H1 (cell line): ENCODE results near the gene ZNF471. TPM values are rescaled to one million over a fixed set of nuclear protein-coding genes. Genes with fewer than 3 reads are reported as not detected.

Source experiments
- CTCF ChIA-PET: fragments of 300-600 bp; sonication (Branson Sonifier 250); formaldehyde crosslinking; loops from one replicate; lab custom pipeline; 2021; ENCODE audit not compliant: partially characterized antibody; lab: Charles Lee
- POLR2A ChIA-PET: fragments of 300-600 bp; sonication (Branson Sonifier 250); formaldehyde crosslinking; loops from one replicate; lab custom pipeline; 2021; ENCODE audit warnings: inconsistent platforms; ENCODE audit not compliant: partially characterized antibody; lab: Charles Lee
- DNase-seq, 2 experiments: peaks; one replicate each; pipeline versions ENCODE4 v3.0.0 to v3.0.0-alpha.2; 2010 to 2022; ENCODE audit warnings: low spot score in 2 of 2, low read depth in 1 of 2, mixed read lengths in 1 of 2
- FAIRE-seq: peaks from 2 replicates; lab custom pipeline; 2011; peaks lifted over from hg19 to GRCh38; lab: Jason Lieb, UNC
- H2AFZ ChIP-seq: 2 replicates; pipeline ENCODE4 v1.8.1; 2012; ENCODE audit warnings: low read length, inconsistent platforms
- H2AK5ac ChIP-seq: 2 replicates; pipeline ENCODE4 v1.6.1; 2013; ENCODE audit warnings: low read depth, low read length
- H2BK120ac ChIP-seq: replicated peaks from 2 replicates; pipeline ENCODE3; 2013; ENCODE audit warnings: low read depth, low read length, inconsistent platforms
- H2BK12ac ChIP-seq: 2 replicates; pipeline ENCODE4 v1.6.1; 2013; ENCODE audit warnings: low read depth, low read length
- H2BK15ac ChIP-seq: 2 replicates; pipeline ENCODE4 v1.6.1; 2013; ENCODE audit warnings: low read length
- H2BK20ac ChIP-seq: 2 replicates; pipeline ENCODE4 v1.6.1; 2013; ENCODE audit warnings: low read length
- H2BK5ac ChIP-seq: 2 replicates; pipeline ENCODE4 v1.6.1; 2013; ENCODE audit warnings: low read depth, low read length
- H3K14ac ChIP-seq: 2 replicates; pipeline ENCODE4 v1.6.1; 2013; ENCODE audit warnings: inconsistent platforms; ENCODE audit not compliant: insufficient read length
- H3K18ac ChIP-seq: 2 replicates; pipeline ENCODE4 v1.6.1; 2013; ENCODE audit warnings: low read length; ENCODE audit errors: extremely low read depth
- H3K23ac ChIP-seq: 2 replicates; pipeline ENCODE4 v1.6.1; 2013; ENCODE audit warnings: inconsistent platforms; ENCODE audit not compliant: insufficient read length
- H3K23me2 ChIP-seq: 2 replicates; pipeline ENCODE4 v1.6.1; 2013; ENCODE audit warnings: low read depth, low read length
- H3K27ac ChIP-seq: 2 replicates; pipeline ENCODE4 v1.6.1; 2011; ENCODE audit warnings: low read depth, low read length, inconsistent platforms
- H3K27me3 ChIP-seq, 4 experiments: replicated peaks in 1 of 4; 1 replicate in 1 of 4; 2 replicates in 3 of 4; pipeline versions ENCODE4 v1.6.1 to v1.8.1; 2011 to 2013; ENCODE audit warnings: low read length in 3 of 4, mild to moderate bottlenecking in 3 of 4, inconsistent platforms in 2 of 4, mixed read lengths in 2 of 4, moderate library complexity in 1 of 4; ENCODE audit not compliant: control insufficient read depth in 3 of 4, insufficient read depth in 3 of 4; ENCODE audit errors: extremely low read depth in 1 of 4
- H3K36me3 ChIP-seq, 4 experiments: 2 replicates each; pipeline versions ENCODE4 v1.6.1 to v1.8.1; 2011 to 2013; ENCODE audit warnings: mild to moderate bottlenecking in 4 of 4, low read length in 3 of 4, moderate library complexity in 2 of 4, control low read depth in 1 of 4, inconsistent platforms in 1 of 4; ENCODE audit not compliant: insufficient read depth in 4 of 4, control insufficient read depth in 2 of 4
- H3K4ac ChIP-seq: replicated peaks from 2 replicates; pipeline ENCODE3; 2013; ENCODE audit warnings: low read length, low read depth, mixed read lengths, inconsistent platforms; ENCODE audit not compliant: insufficient read length
- H3K4me1 ChIP-seq, 4 experiments: replicated peaks in 1 of 4; 1 replicate in 1 of 4; 2 replicates in 3 of 4; pipeline versions ENCODE4 v1.6.1 to v1.8.1; 2011 to 2013; ENCODE audit warnings: low read length in 3 of 4, inconsistent platforms in 2 of 4, mixed read lengths in 1 of 4; ENCODE audit not compliant: insufficient read depth in 4 of 4, control insufficient read depth in 3 of 4
- H3K4me2 ChIP-seq, 2 experiments: 2 replicates each; pipeline versions ENCODE4 v1.6.1 to v1.8.1; 2011 to 2013; ENCODE audit warnings: low read depth in 2 of 2, low read length in 2 of 2, control low read depth in 1 of 2, inconsistent platforms in 1 of 2, mild to moderate bottlenecking in 1 of 2; ENCODE audit not compliant: insufficient read depth in 1 of 2
- H3K4me3 ChIP-seq, 4 experiments: fragments of 200-600, 300-600 bp in 1 of 4; sonication (generic), shearing (Covaris generic), sonication (Bioruptor Twin) in 1 of 4; 2 replicates each; pipeline versions ENCODE4 v1.5.1 to v1.8.1; 2011 to 2016; ENCODE audit warnings: low read length in 4 of 4, low read depth in 3 of 4, control low read depth in 2 of 4, inconsistent platforms in 2 of 4, mild to moderate bottlenecking in 2 of 4, mixed read lengths in 1 of 4, moderate library complexity in 1 of 4; ENCODE audit not compliant: insufficient read depth in 2 of 4; ENCODE audit errors: extremely low read depth in 1 of 4
- H3K56ac ChIP-seq: replicated peaks from 2 replicates; pipeline ENCODE3; 2013; ENCODE audit warnings: low read depth, mild to moderate bottlenecking, mixed read lengths, low read length, inconsistent platforms; ENCODE audit not compliant: insufficient read length
- H3K79me1 ChIP-seq: 2 replicates; pipeline ENCODE4 v1.6.1; 2013; ENCODE audit warnings: low read depth, low read length, control low read depth
- H3K79me2 ChIP-seq, 2 experiments: 2 replicates each; pipeline versions ENCODE4 v1.6.1 to v1.8.1; 2012 to 2013; ENCODE audit warnings: low read length in 2 of 2, mild to moderate bottlenecking in 2 of 2, inconsistent platforms in 1 of 2; ENCODE audit not compliant: insufficient read depth in 2 of 2, control insufficient read depth in 1 of 2
- H3K9ac ChIP-seq, 4 experiments: replicated peaks in 1 of 4; 1 replicate in 1 of 4; 2 replicates in 3 of 4; pipeline versions ENCODE4 v1.6.1 to v1.8.1; 2011 to 2013; ENCODE audit warnings: low read depth in 3 of 4, low read length in 3 of 4, control low read depth in 2 of 4, mild to moderate bottlenecking in 2 of 4, moderate library complexity in 2 of 4, inconsistent platforms in 1 of 4; ENCODE audit errors: extremely low read depth in 1 of 4
- H3K9me3 ChIP-seq, 2 experiments: 2 replicates each; pipeline versions ENCODE4 v1.6.1 to v1.8.1; 2012 to 2013; ENCODE audit warnings: mild to moderate bottlenecking in 2 of 2, moderate library complexity in 2 of 2, control low read depth in 1 of 2, inconsistent platforms in 1 of 2, low read depth in 1 of 2, low read length in 1 of 2, mixed read lengths in 1 of 2; ENCODE audit not compliant: insufficient read depth in 2 of 2
- H4K20me1 ChIP-seq, 2 experiments: replicated peaks in 1 of 2; 2 replicates each; pipeline versions ENCODE3 to v1.8.1; 2011 to 2013; ENCODE audit warnings: inconsistent platforms in 2 of 2, low read length in 2 of 2, mild to moderate bottlenecking in 1 of 2; ENCODE audit not compliant: insufficient read depth in 2 of 2, control insufficient read depth in 1 of 2
- H4K5ac ChIP-seq: 2 replicates; pipeline ENCODE4 v1.6.1; 2013; ENCODE audit warnings: low read length, low read depth, mixed read lengths, inconsistent platforms; ENCODE audit not compliant: insufficient read length
- H4K8ac ChIP-seq: 2 replicates; pipeline ENCODE4 v1.8.0; 2013; ENCODE audit warnings: mild to moderate bottlenecking, moderate library complexity, low read length, inconsistent platforms; ENCODE audit not compliant: insufficient read depth; ENCODE audit errors: extremely low read depth
- H4K91ac ChIP-seq: replicated peaks from 2 replicates; pipeline ENCODE3; 2013; ENCODE audit warnings: low read length, mixed read lengths, inconsistent platforms; ENCODE audit not compliant: insufficient read length
- BRCA1 ChIP-seq: IDR thresholded peaks from 2 replicates; pipeline ENCODE4 v1.6.1; 2012; ENCODE audit warnings: low read depth, low read length, improper control_type of control experiment
- CREB1 ChIP-seq: IDR thresholded peaks from 2 replicates; pipeline ENCODE4 v1.6.1; 2012; ENCODE audit warnings: inconsistent platforms
- EGR1 ChIP-seq: IDR thresholded peaks from 2 replicates; pipeline ENCODE4 v1.6.1; 2011; ENCODE audit warnings: low read depth, low read length, borderline replicate concordance
- GABPA ChIP-seq: IDR thresholded peaks from 2 replicates; pipeline ENCODE4 v1.6.1; 2011; ENCODE audit warnings: mild to moderate bottlenecking, low read length, moderate library complexity, borderline replicate concordance; ENCODE audit not compliant: insufficient read depth
- RAD21 ChIP-seq, 2 experiments: IDR thresholded peaks in 1 of 2; conservative IDR thresholded peaks in 1 of 2; 2 replicates each; pipeline ENCODE4 v1.6.1; 2011; ENCODE audit warnings: low read depth in 2 of 2, low read length in 2 of 2, improper control_type of control experiment in 1 of 2, inconsistent platforms in 1 of 2, mild to moderate bottlenecking in 1 of 2, moderate library complexity in 1 of 2
- TAF1 ChIP-seq: IDR thresholded peaks from 2 replicates; pipeline ENCODE4 v1.6.1; 2011; ENCODE audit warnings: mild to moderate bottlenecking, low read depth, low read length
- TBP ChIP-seq: IDR thresholded peaks from 2 replicates; pipeline ENCODE4 v1.6.1; 2011; ENCODE audit warnings: low read depth, low read length, improper control_type of control experiment
- TEAD4 ChIP-seq: IDR thresholded peaks from 2 replicates; pipeline ENCODE4 v1.6.1; 2012; ENCODE audit warnings: low read depth, low read length, inconsistent platforms, mixed read lengths
- YY1 ChIP-seq: IDR thresholded peaks from 2 replicates; pipeline ENCODE4 v1.6.1; 2011; ENCODE audit warnings: low read depth, mild to moderate bottlenecking, low read length
- WGBS, 2 experiments: shearing (Covaris generic) in 1 of 2; methylation state at CpG; one replicate each; pipeline versions ENCODE4 v1.1.6 to v1.1.7; 2013 to 2015; ENCODE audit warnings: low lambda C conversion rate in 2 of 2, mixed read lengths in 2 of 2, inconsistent platforms in 1 of 2, low coverage in 1 of 2, missing lambda C conversion rate in 1 of 2; ENCODE audit not compliant: insufficient replicate concordance in 2 of 2, insufficient coverage in 1 of 2, insufficient read length in 1 of 2; ENCODE audit errors: extremely low coverage in 1 of 2, missing lambda C conversion rate in 1 of 2; 5-methylcytosine and 5-hydroxymethylcytosine counted together
- polyA plus RNA-seq, 7 experiments: library from polyadenylated mRNA; depleted of rRNA in 3 of 7; stranded (reverse) in 5 of 7; unstranded in 2 of 7; fragments of >200 nt in 5 of 7; fragments of 200-250 nt in 2 of 7; gene quantifications; 1 replicate in 5 of 7; 2 replicates in 1 of 7; 4 replicates in 1 of 7; pipeline versions ENCODE4 v1.2.1 to v1.2.3, GENCODE V29; 2011 to 2013; ENCODE audit warnings: missing spikeins in 2 of 7, mixed read lengths in 2 of 7
- total RNA-seq: library from RNA; stranded (reverse); fragmentation: NEBNext Ultra II Directional; extraction: Animal tissue kit (Norgen Biotek cat#: 25700); gene quantifications from 2 replicates; pipeline ENCODE4 v1.2.1, GENCODE V29; 2021
- TF ChIP-seq, protein P1 (sequence below): IDR thresholded peaks from 2 replicates; pipeline ENCODE4 v1.6.1; 2011; ENCODE audit warnings: low read depth, mild to moderate bottlenecking, low read length; ENCODE audit not compliant: insufficient read depth

The ZNF471 gene
- total and polyA plus RNA-seq, 2 of the 8 experiments (the other 6 are each of a cell fraction or from before 2014, with no cell fraction given): 0.73 to 0.74 TPM

GRCh38 chr19:56567274-56568120 is 59.8 kb downstream of the ZNF471 start, which contains the start of gene ZNF470:
ZNF470 (plus strand) TSS chr19:56567468; CDS start chr19:56570312, 2,844 bp downstream.
- FAIRE-seq: no peak
- Histone ChIP-seq H4K8ac (peak within 1 kb of the TSS; percentile 31; the same call in 1 of the 2 replicates), H3K36me3 (peaks cover 2 to 37% (median 17%) of the 10 kb centered on the region in 4 experiments; a peak in 7 of 8 replicates), H3K23me2 (peaks cover 6% of the 10 kb centered on the region; the same call in 1 of the 2 replicates), H2AFZ (peak within 1 kb of the TSS; percentile 99), H3K4me2 (peak within 1 kb of the TSS; percentile 62 to 93), H2BK5ac (peak within 1 kb of the TSS; percentile 91; the same call in 1 of the 2 replicates), H3K9ac (peak within 1 kb of the TSS; percentile 1 to 73 (median 40); a peak in 5 of 7 replicates), H2BK12ac (peak within 1 kb of the TSS; percentile 27; the same call in 1 of the 2 replicates), H3K9me3 (peaks cover 33 to 40% of the 10 kb centered on the region in 2 experiments), H2BK120ac (no peak within 1 kb of the TSS), H4K20me1 (no peaks in the 10 kb centered on the region), H3K79me1 (no peaks in the 10 kb centered on the region), H2AK5ac (no peak within 1 kb of the TSS), H2BK15ac (no peak within 1 kb of the TSS), H3K18ac (peak within 1 kb of the TSS; percentile 78), H4K91ac (peak within 1 kb of the TSS; percentile 98), H3K4ac (no peak within 1 kb of the TSS), H3K14ac (no peak within 1 kb of the TSS), H3K23ac (no peak within 1 kb of the TSS), H3K79me2 (no peaks in the 10 kb centered on the region), H3K4me3 (peak within 1 kb of the TSS; percentile 55 to 98 (median 96)), H3K56ac (no peak within 1 kb of the TSS), H3K27me3 (no peaks in the 10 kb centered on the region), H2BK20ac (no peak within 1 kb of the TSS), H3K4me1 (no peaks in the 10 kb centered on the region; a peak in 1 of 7 replicates), H4K5ac (peak within 1 kb of the TSS; percentile 72), H3K27ac (no peak within 1 kb of the TSS)
- DNase-seq: peak; percentile 44 to 94
- WGBS, 2 experiments: 6% methylated on average over 59 of the region's 66 CpGs; no CpG with 5 or more reads in 1 of the 2 experiments
- ChIA-PET POLR2A (interaction anchor here (0.8 kb wide), 1 partner anchor 14 kb away, joined by 3 read pairs; no protein-coding TSS in a partner anchor), CTCF (interaction anchor here (0.6 to 1.0 kb wide), 2 partner anchors 19 to 274 kb away, joined by 3 read pairs; no protein-coding TSS in a partner anchor)
- TF ChIP-seq EGR1: peak; percentile 86; the same call in 1 of the 2 replicates
- TF ChIP-seq TEAD4: 0 out of 2 replicates have a peak, but pooled peaks have one; percentile 5
- TF ChIP-seq GABPA: peak; percentile 84; the same call in 1 of the 2 replicates
- TF ChIP-seq RAD21 (IDR thresholded peaks at IDR 0.05 in 1 of 2, conservative IDR thresholded peaks at IDR 0.05 in 1 of 2; ENCODE audit: low read depth in 2 of 2, low read length in 2 of 2): no peak
- no peak for TF ChIP-seq BRCA1
- no peak for TF ChIP-seq YY1
- TF ChIP-seq TBP: 0 out of 2 replicates have a peak, but pooled peaks have one; percentile 25
- TF ChIP-seq TAF1: peak; percentile 57; the same call in 1 of the 2 replicates
- TF ChIP-seq CREB1: 0 out of 2 replicates have a peak, but pooled peaks have one; percentile 42
- TF ChIP-seq, protein P1, sequence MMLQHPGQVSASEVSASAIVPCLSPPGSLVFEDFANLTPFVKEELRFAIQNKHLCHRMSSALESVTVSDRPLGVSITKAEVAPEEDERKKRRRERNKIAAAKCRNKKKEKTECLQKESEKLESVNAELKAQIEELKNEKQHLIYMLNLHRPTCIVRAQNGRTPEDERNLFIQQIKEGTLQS: 0 out of 2 replicates have a peak, but pooled peaks have one; percentile 16
